Uterus (tissue), 4 donors: ENCODE measurements around the gene PNLIPRP1. TPM values are rescaled to one million over a fixed set of nuclear protein-coding genes. Genes with fewer than 3 reads are reported as not detected.

Experiments
- DNase-seq, 2 donors: peaks; one replicate each; pipeline ENCODE4 v3.0.0-alpha.2; 2019 to 2020
- H3K27ac ChIP-seq, 2 donors: fragments of 200-600 bp; sonication (generic); 1 replicate in 1 of 2; 2 replicates in 1 of 2; pipeline ENCODE4 v1.5.1; 2016 to 2018
- H3K27me3 ChIP-seq, 2 donors: fragments of 200-600 bp; sonication (generic); one replicate each; pipeline ENCODE4 v1.5.1; 2018 to 2019; ENCODE audit warnings: control low read depth in 1 of 2
- H3K36me3 ChIP-seq, 2 donors: fragments of 200-600 bp; sonication (generic); one replicate each; pipeline ENCODE4 v1.5.1; 2019; ENCODE audit warnings: control low read depth in 1 of 2
- H3K4me1 ChIP-seq, 2 donors: fragments of 200-600 bp; sonication (generic); one replicate each; pipeline ENCODE4 v1.5.1; 2018 to 2019; ENCODE audit warnings: control low read depth in 1 of 2
- H3K4me3 ChIP-seq, 2 donors: fragments of 200-600 bp; sonication (generic); 1 replicate in 1 of 2; 2 replicates in 1 of 2; pipeline ENCODE4 v1.5.1; 2018 to 2019; ENCODE audit warnings: mild to moderate bottlenecking in 1 of 2
- H3K9me3 ChIP-seq, 2 donors: fragments of 200-600 bp; sonication (generic); one replicate each; pipeline ENCODE4 v1.5.1; 2019; ENCODE audit warnings: control low read depth in 1 of 2
- CTCF ChIP-seq, 4 experiments: fragments of 200-600 bp in 2 of 4; fragments of 450-650 bp in 2 of 4; sonication (generic) in 2 of 4; IDR thresholded peaks; one replicate each; pipeline ENCODE4 v1.5.1; 2016 to 2019; ENCODE audit warnings: antibody characterized with exemption in 4 of 4, mild to moderate bottlenecking in 2 of 4, moderate library complexity in 1 of 4
- POLR2A ChIP-seq, 2 donors: fragments of 450-650 bp; IDR thresholded peaks; one replicate each; pipeline ENCODE4 v1.6.1; 2016; ENCODE audit warnings: antibody characterized with exemption in 2 of 2, mild to moderate bottlenecking in 1 of 2, moderate library complexity in 1 of 2
- intact Hi-C: fragments of 100-400 bp; cut with DNase I; formaldehyde crosslinking; loops from one replicate; pipeline ENCODE4 v1.15.1; 2023; ENCODE audit warnings: low total_unique reads
- total RNA-seq, 4 donors: library from RNA; depleted of rRNA in 3 of 4; stranded (reverse); fragments of >200 nt in 3 of 4; gene quantifications; one replicate each; pipeline versions ENCODE4 v1.1.0 to v1.2.4, GENCODE V29; 2014 to 2023
- donor health status: DM: yes; HTN: yes; CAD: no.

Gene PNLIPRP1
- total RNA-seq, 4 donors from 2014 or later = not detected

- TF ChIP-seq CTCF (IDR thresholded peaks at IDR 0.05) = no peak
- no peak for TF ChIP-seq POLR2A (IDR thresholded peaks at IDR 0.05)
- Histone ChIP-seq H3K27ac (no peak overlapping the region), H3K36me3 (no peaks in the 10 kb centered on the region), H3K4me3 (no peak overlapping the region), H3K4me1 (no peaks in the 10 kb centered on the region), H3K27me3 (no peaks in the 10 kb centered on the region), H3K9me3 (no peaks in the 10 kb centered on the region)
- intact Hi-C loops = no loop called here
- no peak for DNase-seq
These were observed 31.3 kb downstream of the PNLIPRP1 start for GRCh38 chr10:116621934-116622655.

GRCh38 chr10:116625845-116626244 lies 35.1 kb downstream of the PNLIPRP1 start:
- TF ChIP-seq CTCF (IDR thresholded peaks at IDR 0.05) (no peak), POLR2A (IDR thresholded peaks at IDR 0.05) (no peak)
- intact Hi-C loops = no loop called here
- DNase-seq = no peak

GRCh38 chr10:116626815-116627214 lies 36.1 kb downstream of the PNLIPRP1 start:
- TF ChIP-seq POLR2A (IDR thresholded peaks at IDR 0.05) = no peak
- no peak for TF ChIP-seq CTCF (IDR thresholded peaks at IDR 0.05)
- DNase-seq = no peak
- Histone ChIP-seq H3K27ac (no peak overlapping the region), H3K36me3 (no peaks in the 10 kb centered on the region), H3K9me3 (no peaks in the 10 kb centered on the region), H3K4me1 (no peaks in the 10 kb centered on the region), H3K4me3 (no peak overlapping the region), H3K27me3 (no peaks in the 10 kb centered on the region)
- intact Hi-C loops = no loop called here

More at GRCh38 chr10:116625845-116626244, 35.1 kb downstream of the PNLIPRP1 start:
- no peak overlapping the region for H3K27ac ChIP-seq
- H3K36me3 ChIP-seq = no peaks in the 10 kb centered on the region
- H3K4me3 ChIP-seq = no peak overlapping the region
- no peaks in the 10 kb centered on the region for H3K9me3 ChIP-seq
- no peaks in the 10 kb centered on the region for H3K27me3 ChIP-seq
- no peaks in the 10 kb centered on the region for H3K4me1 ChIP-seq

- intact Hi-C loops = no loop called here
- Histone ChIP-seq H3K4me3 (peak overlapping the region in 1 of 2 donors; percentile 22), H3K27ac (no peak overlapping the region)
These were observed 36.7 kb downstream of the PNLIPRP1 start for GRCh38 chr10:116627386-116627933.

More at GRCh38 chr10:116627386-116627933, 36.7 kb downstream of the PNLIPRP1 start:
- no peaks in the 10 kb centered on the region for H3K27me3 ChIP-seq
- TF ChIP-seq CTCF (IDR thresholded peaks at IDR 0.05) = peak; percentile 6 to 42 (median 38)
- no peak for TF ChIP-seq POLR2A (IDR thresholded peaks at IDR 0.05)
- no peaks in the 10 kb centered on the region for H3K4me1 ChIP-seq
- no peak for DNase-seq
- H3K9me3 ChIP-seq = no peaks in the 10 kb centered on the region
- H3K36me3 ChIP-seq = no peaks in the 10 kb centered on the region
